Glutamatergic neuron (in vitro differentiated cells): ENCODE data around the gene CD69. TPM values are rescaled to one million over a fixed set of nuclear protein-coding genes. Genes with fewer than 3 reads are reported as not detected.

Experiments used
- DNase-seq: peaks from one replicate; pipeline ENCODE4 v3.0.0; 2022
- H3K27ac Mint-ChIP-seq: one replicate; pipeline ENCODE4 v1.8.0; 2020; ENCODE audit warnings: mild to moderate bottlenecking, mixed read lengths, inconsistent platforms; ENCODE audit not compliant: unreplicated experiment
- H3K27me3 Mint-ChIP-seq: one replicate; pipeline ENCODE4 v1.8.0; 2020; ENCODE audit warnings: mild to moderate bottlenecking, moderate library complexity, mixed read lengths, inconsistent platforms; ENCODE audit not compliant: unreplicated experiment
- H3K36me3 Mint-ChIP-seq: one replicate; pipeline ENCODE4 v1.8.0; 2020; ENCODE audit warnings: mild to moderate bottlenecking, mixed read lengths, inconsistent platforms; ENCODE audit not compliant: unreplicated experiment
- H3K4me1 Mint-ChIP-seq: one replicate; pipeline ENCODE4 v1.8.0; 2020; ENCODE audit warnings: mild to moderate bottlenecking, low read depth, mixed read lengths, inconsistent platforms; ENCODE audit not compliant: unreplicated experiment
- H3K4me3 Mint-ChIP-seq: one replicate; pipeline ENCODE4 v1.8.0; 2020; ENCODE audit warnings: mild to moderate bottlenecking, mixed read lengths, inconsistent platforms; ENCODE audit not compliant: unreplicated experiment
- H3K9me3 Mint-ChIP-seq: one replicate; pipeline ENCODE4 v1.8.0; 2020; ENCODE audit warnings: mild to moderate bottlenecking, moderate library complexity, mixed read lengths, inconsistent platforms; ENCODE audit not compliant: unreplicated experiment
- total RNA-seq: library from RNA; stranded (reverse); fragmentation: NEBNext Ultra II Directional; extraction: Animal tissue kit (Norgen Biotek cat#: 25700); gene quantifications from one replicate; pipeline ENCODE4 v1.2.1, GENCODE V29; 2021; ENCODE audit not compliant: unreplicated experiment
- TF ChIP-seq, protein P1 (sequence below): fragments of 200-600 bp; sonication (generic); IDR thresholded peaks from one replicate; pipeline ENCODE4 v1.5.0; 2021; ENCODE audit not compliant: partially characterized antibody, unreplicated experiment

Gene CD69
- total RNA-seq, 1 donor from 2014 or later = not detected

DNA sequence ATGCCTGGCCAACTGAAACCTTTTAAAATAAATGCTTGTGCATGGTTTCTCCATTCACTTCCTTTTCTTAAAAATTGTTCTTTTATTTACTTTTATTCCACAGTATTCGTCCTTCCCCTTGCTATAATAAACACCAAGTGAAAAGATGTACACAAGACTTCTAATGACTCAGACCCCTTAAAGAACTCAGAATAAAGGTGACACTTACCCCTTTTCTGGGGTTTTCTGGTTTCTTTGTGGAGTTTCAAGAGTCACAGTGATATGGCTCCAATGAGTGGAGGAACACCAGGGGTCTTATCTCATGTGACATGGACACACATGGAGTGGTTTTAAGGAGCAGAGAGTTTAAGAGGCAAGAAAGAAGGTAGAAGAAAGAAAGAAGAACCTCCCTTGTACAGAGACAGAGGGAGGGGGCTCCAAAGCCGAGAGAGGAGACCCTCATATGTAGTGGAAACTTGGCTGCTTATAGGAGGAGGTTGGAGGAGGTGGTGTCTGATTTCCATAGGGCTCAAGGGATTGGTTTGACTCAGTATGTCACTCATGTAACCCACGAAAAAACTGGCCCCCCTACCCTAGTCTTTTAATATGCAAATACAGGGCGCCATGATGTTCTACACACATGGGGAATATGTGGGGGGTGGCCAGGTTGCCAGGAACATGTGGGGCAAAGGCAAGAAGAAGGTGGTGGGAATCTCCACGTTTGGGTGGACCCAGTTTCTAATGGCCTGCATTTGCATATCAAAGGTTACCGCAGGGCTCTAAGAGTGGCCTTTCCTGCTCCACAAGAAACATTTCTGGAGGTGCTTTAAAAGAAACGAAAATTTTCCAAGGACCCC lies 22.1 kb upstream of the CD69 start:
- Mint-ChIP-seq H3K4me1 (no peaks in the 10 kb centered on the region), H3K9me3 (peaks cover 1% of the 10 kb centered on the region), H3K36me3 (no peaks in the 10 kb centered on the region), H3K27me3 (peaks cover 4% of the 10 kb centered on the region), H3K4me3 (no peak overlapping the region), H3K27ac (no peak overlapping the region)
- TF ChIP-seq, protein P1, sequence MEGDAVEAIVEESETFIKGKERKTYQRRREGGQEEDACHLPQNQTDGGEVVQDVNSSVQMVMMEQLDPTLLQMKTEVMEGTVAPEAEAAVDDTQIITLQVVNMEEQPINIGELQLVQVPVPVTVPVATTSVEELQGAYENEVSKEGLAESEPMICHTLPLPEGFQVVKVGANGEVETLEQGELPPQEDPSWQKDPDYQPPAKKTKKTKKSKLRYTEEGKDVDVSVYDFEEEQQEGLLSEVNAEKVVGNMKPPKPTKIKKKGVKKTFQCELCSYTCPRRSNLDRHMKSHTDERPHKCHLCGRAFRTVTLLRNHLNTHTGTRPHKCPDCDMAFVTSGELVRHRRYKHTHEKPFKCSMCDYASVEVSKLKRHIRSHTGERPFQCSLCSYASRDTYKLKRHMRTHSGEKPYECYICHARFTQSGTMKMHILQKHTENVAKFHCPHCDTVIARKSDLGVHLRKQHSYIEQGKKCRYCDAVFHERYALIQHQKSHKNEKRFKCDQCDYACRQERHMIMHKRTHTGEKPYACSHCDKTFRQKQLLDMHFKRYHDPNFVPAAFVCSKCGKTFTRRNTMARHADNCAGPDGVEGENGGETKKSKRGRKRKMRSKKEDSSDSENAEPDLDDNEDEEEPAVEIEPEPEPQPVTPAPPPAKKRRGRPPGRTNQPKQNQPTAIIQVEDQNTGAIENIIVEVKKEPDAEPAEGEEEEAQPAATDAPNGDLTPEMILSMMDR = no peak
- DNase-seq = no peak

DNA sequence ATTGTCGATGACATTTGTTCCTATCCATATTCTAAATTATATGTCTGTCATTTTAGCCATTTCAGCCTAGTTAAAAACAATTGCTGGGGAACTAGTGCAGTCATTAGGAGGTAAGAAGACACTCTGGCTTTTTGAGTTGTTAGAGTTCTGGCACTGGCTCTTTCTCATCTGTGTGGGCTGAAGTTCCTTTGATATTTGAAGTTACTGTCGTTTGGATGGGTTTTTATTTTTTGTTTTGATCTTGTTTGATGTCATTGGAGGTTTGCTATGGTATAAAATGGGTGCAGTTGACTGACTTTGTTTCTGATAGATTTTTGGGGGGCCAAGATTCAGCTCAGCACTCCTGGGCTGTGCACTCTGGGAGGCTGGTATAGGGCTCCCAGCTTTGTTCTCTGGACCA lies 20.7 kb upstream of the CD69 start:
- peaks cover 4% of the 10 kb centered on the region for H3K27me3 Mint-ChIP-seq
- no peaks in the 10 kb centered on the region for H3K36me3 Mint-ChIP-seq
- no peaks in the 10 kb centered on the region for H3K4me1 Mint-ChIP-seq

DNA sequence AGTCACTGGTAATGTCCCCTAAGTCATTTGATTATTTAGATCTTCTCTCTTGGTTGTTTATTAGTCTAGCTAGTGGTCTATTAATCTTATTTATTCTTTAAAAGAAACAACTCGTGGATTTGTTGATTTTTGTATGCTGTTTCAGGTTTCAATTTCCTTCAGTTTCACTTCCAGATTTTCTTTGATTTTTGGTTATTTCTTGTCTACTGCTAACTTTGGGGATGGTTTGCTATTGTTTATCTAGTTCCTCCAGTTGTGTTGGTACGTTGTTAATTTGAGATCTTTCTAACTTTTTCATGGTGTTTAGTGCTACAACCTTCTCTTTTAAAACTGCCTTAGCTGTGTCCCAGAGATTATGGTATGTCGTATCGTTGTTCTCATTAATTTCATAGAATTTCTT lies 18.5 kb upstream of the CD69 start:
- TF ChIP-seq, protein P1 = no peak
- Mint-ChIP-seq H3K9me3 (peaks cover 1% of the 10 kb centered on the region), H3K27ac (no peak overlapping the region), H3K36me3 (no peaks in the 10 kb centered on the region), H3K27me3 (peaks cover 4% of the 10 kb centered on the region), H3K4me3 (no peak overlapping the region), H3K4me1 (no peaks in the 10 kb centered on the region)
- DNase-seq = no peak

More for the DNA sequence above, 20.7 kb upstream of the CD69 start:
- TF ChIP-seq, protein P1 = no peak
- peaks cover 1% of the 10 kb centered on the region for H3K9me3 Mint-ChIP-seq
- no peak overlapping the region for H3K4me3 Mint-ChIP-seq
- no peak overlapping the region for H3K27ac Mint-ChIP-seq
- DNase-seq = no peak

DNA sequence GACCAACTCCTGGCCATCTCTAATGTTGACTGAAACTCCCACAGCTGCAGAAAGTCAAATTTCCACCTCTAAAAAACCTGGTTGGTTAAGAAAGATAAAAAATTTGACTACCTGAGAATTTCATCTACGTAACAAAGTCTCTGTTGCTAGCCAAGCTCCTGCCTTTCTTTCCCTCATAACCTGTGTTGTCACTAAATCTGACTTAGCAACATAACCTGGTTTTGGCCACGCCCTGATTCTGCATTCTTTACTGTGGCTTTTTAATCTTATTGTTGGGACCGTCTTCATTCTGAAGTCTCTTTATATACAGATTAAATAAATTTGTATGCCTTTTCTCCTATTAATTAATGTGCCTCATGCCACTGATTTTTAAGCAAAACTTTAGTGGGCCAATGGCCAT lies 16.1 kb upstream of the CD69 start:
- DNase-seq = no peak
- H3K27ac Mint-ChIP-seq = no peak overlapping the region
- H3K9me3 Mint-ChIP-seq = peaks cover 1% of the 10 kb centered on the region
- no peaks in the 10 kb centered on the region for H3K4me1 Mint-ChIP-seq
- TF ChIP-seq, protein P1 = no peak
- H3K4me3 Mint-ChIP-seq = no peak overlapping the region
- H3K36me3 Mint-ChIP-seq = no peaks in the 10 kb centered on the region
- H3K27me3 Mint-ChIP-seq = no peaks in the 10 kb centered on the region

DNA sequence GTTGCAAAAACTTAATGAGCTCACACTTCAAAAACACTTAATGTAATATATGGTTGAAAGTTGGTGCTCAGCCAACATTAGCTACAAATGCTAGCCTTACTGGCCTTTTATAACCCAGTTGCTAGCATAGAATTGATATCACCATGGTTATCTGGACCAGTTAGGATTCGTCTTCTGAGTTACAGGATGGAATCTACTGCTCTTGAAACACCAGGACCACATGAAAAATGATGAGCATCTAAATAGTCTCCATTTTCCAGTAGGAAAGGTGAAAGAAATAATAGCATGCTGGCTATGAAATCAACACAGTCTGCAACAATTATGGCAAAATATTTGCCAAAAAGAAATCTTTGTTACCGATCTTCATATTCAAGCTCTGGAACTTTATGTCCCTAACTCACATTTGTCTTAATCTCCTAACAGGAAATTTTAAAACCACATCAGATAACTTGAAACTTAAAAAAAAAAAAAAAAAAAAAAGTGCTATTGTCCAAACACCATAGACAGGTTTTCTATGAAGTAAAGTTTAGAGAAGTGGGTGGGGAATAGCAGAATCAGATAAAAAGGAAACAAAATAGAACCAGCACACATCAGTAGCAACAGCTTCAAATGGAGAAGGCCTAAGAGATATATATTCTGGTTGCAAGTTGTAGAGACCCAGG lies 12.6 kb upstream of the CD69 start:
- Mint-ChIP-seq H3K9me3 (no peaks in the 10 kb centered on the region), H3K36me3 (no peaks in the 10 kb centered on the region), H3K27ac (no peak overlapping the region), H3K4me3 (no peak overlapping the region), H3K27me3 (no peaks in the 10 kb centered on the region), H3K4me1 (no peaks in the 10 kb centered on the region)
- DNase-seq = no peak
- TF ChIP-seq, protein P1 = no peak
